MM.1S (cell line): ENCODE results near the gene SLIT3.

Experiments used
- DNase-seq: peaks from one replicate; pipeline ENCODE4 v3.0.0-alpha.2; 2015
- H2AFZ ChIP-seq: fragments of 300-600 bp; sonication (generic); 2 replicates; pipeline ENCODE4 v1.6.0; 2016; ENCODE audit warnings: antibody characterized with exemption, low read length
- H3F3A ChIP-seq: fragments of 300-600 bp; sonication (generic); 2 replicates; pipeline ENCODE4 v1.6.1; 2016; ENCODE audit warnings: mild to moderate bottlenecking, antibody characterized with exemption, low read length, moderate library complexity, mixed read lengths; ENCODE audit not compliant: insufficient read depth
- H3K27ac ChIP-seq: fragments of 300-600 bp; sonication (generic); 2 replicates; pipeline ENCODE4 v1.5.1; 2016; ENCODE audit warnings: mild to moderate bottlenecking, low read length
- H3K27me3 ChIP-seq: fragments of 300-600 bp; sonication (generic); replicated peaks from 2 replicates; pipeline ENCODE4 v1.6.0; 2016; ENCODE audit warnings: low read length; ENCODE audit not compliant: insufficient read depth
- H3K36me3 ChIP-seq: fragments of 300-600 bp; sonication (generic); replicated peaks from 2 replicates; pipeline ENCODE4 v1.6.1; 2016; ENCODE audit warnings: mild to moderate bottlenecking, low read length, mixed read lengths; ENCODE audit not compliant: insufficient read depth
- H3K4me1 ChIP-seq: fragments of 300-600 bp; sonication (generic); 2 replicates; pipeline ENCODE4 v1.6.1; 2016; ENCODE audit warnings: low read length, mixed read lengths
- H3K4me2 ChIP-seq: fragments of 300-600 bp; sonication (generic); 2 replicates; pipeline ENCODE4 v1.6.0; 2016; ENCODE audit warnings: low read depth, low read length
- H3K4me3 ChIP-seq: fragments of 300-600 bp; sonication (generic); 2 replicates; pipeline ENCODE4 v1.5.1; 2016; ENCODE audit warnings: low read length, mixed read lengths
- H3K79me2 ChIP-seq: fragments of 300-600 bp; sonication (generic); 2 replicates; pipeline ENCODE4 v1.6.1; 2016; ENCODE audit warnings: mixed run types, low read length, mixed read lengths
- H3K9ac ChIP-seq: fragments of 300-600 bp; sonication (generic); 2 replicates; pipeline ENCODE4 v1.6.1; 2016; ENCODE audit warnings: low read length, mixed read lengths
- H3K9me2 ChIP-seq: fragments of 300-600 bp; sonication (generic); replicated peaks from 2 replicates; pipeline ENCODE4 v1.6.1; 2016; ENCODE audit warnings: mild to moderate bottlenecking, low read length, mixed read lengths; ENCODE audit not compliant: insufficient read depth
- H3K9me3 ChIP-seq: fragments of 300-600 bp; sonication (generic); replicated peaks from 2 replicates; pipeline ENCODE4 v1.6.1; 2016; ENCODE audit warnings: mild to moderate bottlenecking, low read length, mixed read lengths; ENCODE audit not compliant: insufficient read depth
- H4K20me1 ChIP-seq: fragments of 300-600 bp; sonication (generic); 2 replicates; pipeline ENCODE4 v1.6.1; 2016; ENCODE audit warnings: mild to moderate bottlenecking, low read length, moderate library complexity, mixed read lengths; ENCODE audit not compliant: insufficient read depth
- CTCF ChIP-seq: fragments of 300-600 bp; sonication (generic); IDR thresholded peaks from 2 replicates; pipeline ENCODE4 v1.5.1; 2016; ENCODE audit warnings: antibody characterized with exemption, low read length, mixed read lengths
- EZH2 ChIP-seq: fragments of 300-600 bp; sonication (generic); optimal IDR thresholded peaks from 2 replicates; pipeline ENCODE3; 2017; ENCODE audit warnings: low read depth, mild to moderate bottlenecking, antibody characterized with exemption, low read length, mixed read lengths
- EZH2phosphoT487 ChIP-seq: fragments of 300-600 bp; sonication (generic); IDR thresholded peaks from 2 replicates; pipeline ENCODE4 v1.6.1; 2018; ENCODE audit warnings: antibody characterized with exemption, low read length

SLIT3 gene

GRCh38 chr5:169299663-169300467, 1.1 kb downstream of the SLIT3 start:
- no peak for DNase-seq
- Histone ChIP-seq H3K79me2 (no peaks in the 10 kb centered on the region), H3F3A (no peaks in the 10 kb centered on the region), H3K9ac (no peak overlapping the region), H3K27me3 (peaks cover 11% of the 10 kb centered on the region; the same call in 1 of the 2 replicates), H3K4me3 (no peak overlapping the region), H3K27ac (no peak overlapping the region), H2AFZ (no peak overlapping the region), H3K36me3 (no peaks in the 10 kb centered on the region), H4K20me1 (no peaks in the 10 kb centered on the region), H3K9me3 (no peaks in the 10 kb centered on the region), H3K4me1 (no peaks in the 10 kb centered on the region), H3K4me2 (no peak overlapping the region), H3K9me2 (no peaks in the 10 kb centered on the region)
- TF ChIP-seq EZH2 (no peak), EZH2phosphoT487 (no peak), CTCF (no peak)

- TF ChIP-seq EZH2 (no peak), EZH2phosphoT487 (no peak), CTCF (no peak)
- Histone ChIP-seq H3K9me2 (no peaks in the 10 kb centered on the region), H2AFZ (no peak overlapping the region), H3K9ac (no peak overlapping the region), H3K27me3 (peaks cover 11% of the 10 kb centered on the region; the same call in 1 of the 2 replicates), H3F3A (no peaks in the 10 kb centered on the region), H3K4me3 (no peak overlapping the region), H3K27ac (no peak overlapping the region), H4K20me1 (no peaks in the 10 kb centered on the region), H3K79me2 (no peaks in the 10 kb centered on the region), H3K9me3 (no peaks in the 10 kb centered on the region), H3K4me2 (no peak overlapping the region), H3K36me3 (no peaks in the 10 kb centered on the region), H3K4me1 (no peaks in the 10 kb centered on the region)
- no peak for DNase-seq
These were observed 1.7 kb downstream of the SLIT3 start for GRCh38 chr5:169299191-169299662.

GRCh38 chr5:169298193-169298592, 2.7 kb downstream of the SLIT3 start:
- no peaks in the 10 kb centered on the region for H3K9me3 ChIP-seq

More at GRCh38 chr5:169298193-169298592, 2.7 kb downstream of the SLIT3 start:
- Histone ChIP-seq H3K27me3 (peaks cover 11% of the 10 kb centered on the region; the same call in 1 of the 2 replicates), H3K79me2 (no peaks in the 10 kb centered on the region), H3K4me2 (no peak overlapping the region), H3K4me1 (no peaks in the 10 kb centered on the region), H3F3A (no peaks in the 10 kb centered on the region), H2AFZ (no peak overlapping the region), H3K36me3 (no peaks in the 10 kb centered on the region), H3K27ac (no peak overlapping the region), H3K9ac (no peak overlapping the region), H3K4me3 (no peak overlapping the region), H3K9me2 (no peaks in the 10 kb centered on the region), H4K20me1 (no peaks in the 10 kb centered on the region)
- DNase-seq: no peak
- TF ChIP-seq EZH2 (no peak), EZH2phosphoT487 (no peak), CTCF (no peak)
